OCI-LY3 (cell line): ENCODE results near the gene DNAJC6.

ENCODE experiments used
- H2AFZ ChIP-seq: fragments of 200-600, 300-600 bp; shearing (Covaris generic); 2 replicates; pipeline ENCODE4 v1.6.0; 2014; ENCODE audit warnings: antibody characterized with exemption, low read depth, low read length
- H3K27ac ChIP-seq: fragments of 200-600, 300-600 bp; sonication (generic); 2 replicates; pipeline ENCODE4 v1.5.1; 2014; ENCODE audit warnings: mild to moderate bottlenecking, low read length, moderate library complexity, mixed read lengths
- H3K27me3 ChIP-seq: fragments of 200-600, 300-600 bp; sonication (generic); 2 replicates; pipeline ENCODE4 v1.6.1; 2014; ENCODE audit warnings: low read depth, low read length, mixed read lengths
- H3K36me3 ChIP-seq: fragments of 200-600, 300-600 bp; sonication (generic); replicated peaks from 2 replicates; pipeline ENCODE3; 2014; ENCODE audit warnings: low read depth, low read length, mixed read lengths
- H3K4me1 ChIP-seq: fragments of 300-600, 200-600 bp; sonication (generic); 2 replicates; pipeline ENCODE4 v1.6.1; 2014; ENCODE audit warnings: low read length, mixed read lengths
- H3K4me2 ChIP-seq: fragments of 200-600, 300-600 bp; sonication (generic); 2 replicates; pipeline ENCODE4 v1.6.1; 2014; ENCODE audit warnings: low read length, mixed read lengths
- H3K4me3 ChIP-seq: fragments of 300-600, 200-600 bp; sonication (generic); 2 replicates; pipeline ENCODE4 v1.5.1; 2014; ENCODE audit warnings: antibody characterized with exemption, mild to moderate bottlenecking, low read length, moderate library complexity
- H3K79me2 ChIP-seq: fragments of 300-600, 200-600 bp; shearing (Covaris generic); 2 replicates; pipeline ENCODE4 v1.6.1; 2014; ENCODE audit warnings: mild to moderate bottlenecking, low read length, mixed read lengths
- H3K9ac ChIP-seq: fragments of 300-600, 200-600 bp; shearing (Covaris generic); 2 replicates; pipeline ENCODE4 v1.6.0; 2014; ENCODE audit warnings: mild to moderate bottlenecking, low read length, moderate library complexity
- H3K9me3 ChIP-seq: fragments of 200-600, 300-600 bp; shearing (Covaris generic); 2 replicates; pipeline ENCODE4 v1.6.1; 2014; ENCODE audit warnings: low read length, mixed read lengths; ENCODE audit not compliant: insufficient read depth
- H4K20me1 ChIP-seq: fragments of 200-600, 300-600 bp; sonication (generic); 2 replicates; pipeline ENCODE4 v1.6.1; 2016; ENCODE audit warnings: low read length, mixed read lengths; ENCODE audit not compliant: insufficient read depth
- CTCF ChIP-seq: fragments of 200-600, 300-600 bp; sonication (generic); IDR thresholded peaks from 2 replicates; pipeline ENCODE4 v1.5.1; 2014; ENCODE audit warnings: antibody characterized with exemption, low read length, low read depth
- EZH2phosphoT487 ChIP-seq: fragments of 200-600 bp; shearing (Covaris generic); IDR thresholded peaks from 2 replicates; pipeline ENCODE4 v1.6.1; 2018; ENCODE audit warnings: antibody characterized with exemption, mixed run types, low read depth

Gene DNAJC6

GRCh38 chr1:65310078-65310587 is 790 bp downstream of the DNAJC6 start:
- H3K27ac ChIP-seq: no peak overlapping the region
- no peak overlapping the region for H2AFZ ChIP-seq
- H3K9me3 ChIP-seq: no peaks in the 10 kb centered on the region
- H3K4me3 ChIP-seq: no peak overlapping the region
- H3K4me2 ChIP-seq: no peak overlapping the region
- TF ChIP-seq CTCF (no peak), EZH2phosphoT487 (no peak)
- no peak overlapping the region for H3K9ac ChIP-seq
- no peaks in the 10 kb centered on the region for H3K36me3 ChIP-seq
- no peaks in the 10 kb centered on the region for H3K27me3 ChIP-seq
- no peaks in the 10 kb centered on the region for H4K20me1 ChIP-seq
- no peaks in the 10 kb centered on the region for H3K4me1 ChIP-seq
- no peaks in the 10 kb centered on the region for H3K79me2 ChIP-seq

GRCh38 chr1:65311760-65312159 is 2.4 kb downstream of the DNAJC6 start:
- Histone ChIP-seq H3K79me2 (no peaks in the 10 kb centered on the region), H3K27ac (no peak overlapping the region), H3K27me3 (no peaks in the 10 kb centered on the region), H3K4me1 (peaks cover 6% of the 10 kb centered on the region), H3K4me2 (no peak overlapping the region), H3K4me3 (no peak overlapping the region), H3K9me3 (no peaks in the 10 kb centered on the region), H3K36me3 (no peaks in the 10 kb centered on the region), H4K20me1 (no peaks in the 10 kb centered on the region), H2AFZ (no peak overlapping the region), H3K9ac (no peak overlapping the region)
- TF ChIP-seq CTCF (no peak), EZH2phosphoT487 (no peak)

DNA sequence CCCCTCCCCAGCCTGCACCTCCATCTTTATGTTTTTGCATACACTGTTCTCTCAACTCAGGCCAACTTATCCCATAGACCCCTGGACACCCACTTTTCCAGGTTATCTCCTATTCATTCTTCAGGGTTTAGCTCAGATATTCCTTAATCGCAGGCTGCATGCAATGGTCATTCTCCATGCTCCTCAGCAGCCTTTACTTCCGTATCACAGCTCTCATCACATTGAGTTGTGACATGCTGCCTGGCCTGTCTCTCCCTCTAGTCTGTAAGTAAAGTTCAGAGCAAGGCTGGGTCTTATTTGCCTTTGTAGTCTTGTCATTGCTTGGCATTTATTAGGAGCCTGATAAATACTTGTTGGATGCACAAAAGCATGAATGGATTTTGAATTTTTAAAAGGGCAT is 6.9 kb downstream of the DNAJC6 start:
- Histone ChIP-seq H2AFZ (no peak overlapping the region), H3K27ac (no peak overlapping the region), H3K4me3 (no peak overlapping the region), H3K79me2 (no peaks in the 10 kb centered on the region), H3K27me3 (no peaks in the 10 kb centered on the region), H4K20me1 (no peaks in the 10 kb centered on the region), H3K9ac (no peak overlapping the region), H3K4me1 (peaks cover 7% of the 10 kb centered on the region), H3K36me3 (no peaks in the 10 kb centered on the region), H3K4me2 (peak overlapping the region; percentile 24), H3K9me3 (no peaks in the 10 kb centered on the region)
- TF ChIP-seq EZH2phosphoT487: no peak
- no peak for TF ChIP-seq CTCF

- no peak for TF ChIP-seq EZH2phosphoT487
- no peak for TF ChIP-seq CTCF
- Histone ChIP-seq H3K27ac (no peak overlapping the region), H2AFZ (no peak overlapping the region), H3K79me2 (no peaks in the 10 kb centered on the region), H3K27me3 (no peaks in the 10 kb centered on the region), H3K9ac (no peak overlapping the region), H3K9me3 (no peaks in the 10 kb centered on the region), H3K4me3 (no peak overlapping the region), H3K4me2 (no peak overlapping the region), H3K4me1 (peaks cover 8% of the 10 kb centered on the region), H4K20me1 (no peaks in the 10 kb centered on the region), H3K36me3 (no peaks in the 10 kb centered on the region)
Measured at GRCh38 chr1:65317866-65318653, 8.7 kb downstream of the DNAJC6 start.
